ENCODE data around the gene SLC6A1.

SLC6A1 gene

DNA sequence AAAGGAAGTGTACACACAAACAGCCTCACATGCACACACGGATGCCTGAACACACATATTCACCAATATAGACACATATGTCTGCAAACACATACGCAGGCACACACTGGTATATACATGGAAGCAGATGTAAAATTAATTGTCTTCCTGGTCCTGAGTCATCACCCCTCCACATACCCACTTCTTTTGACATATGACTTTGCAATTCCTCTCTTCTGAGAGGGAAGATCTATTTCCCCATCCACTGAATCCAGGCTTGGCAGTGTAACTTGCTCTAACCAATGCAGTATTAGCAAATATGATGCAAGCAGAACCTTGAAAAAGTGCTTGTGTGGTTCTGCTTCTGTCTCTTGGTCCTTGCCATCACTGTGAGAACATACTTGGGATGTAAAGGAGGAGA lies 84.9 kb downstream of the SLC6A1 start:
- H3K27me3 ChIP-seq (ENCODE audit: insufficient read depth, low read depth, severe bottlenecking), result no peaks in the 10 kb centered on the region
- H3K36me3 ChIP-seq, result no peaks in the 10 kb centered on the region
- H3K27ac ChIP-seq, result no peak overlapping the region
- DNase-seq, result no peak
- no peak overlapping the region for H3K4me3 ChIP-seq (ENCODE audit: low read depth, low read length)
- no peaks in the 10 kb centered on the region for H3K9me3 ChIP-seq (ENCODE audit: severe bottlenecking)
- TF ChIP-seq, protein P1, sequence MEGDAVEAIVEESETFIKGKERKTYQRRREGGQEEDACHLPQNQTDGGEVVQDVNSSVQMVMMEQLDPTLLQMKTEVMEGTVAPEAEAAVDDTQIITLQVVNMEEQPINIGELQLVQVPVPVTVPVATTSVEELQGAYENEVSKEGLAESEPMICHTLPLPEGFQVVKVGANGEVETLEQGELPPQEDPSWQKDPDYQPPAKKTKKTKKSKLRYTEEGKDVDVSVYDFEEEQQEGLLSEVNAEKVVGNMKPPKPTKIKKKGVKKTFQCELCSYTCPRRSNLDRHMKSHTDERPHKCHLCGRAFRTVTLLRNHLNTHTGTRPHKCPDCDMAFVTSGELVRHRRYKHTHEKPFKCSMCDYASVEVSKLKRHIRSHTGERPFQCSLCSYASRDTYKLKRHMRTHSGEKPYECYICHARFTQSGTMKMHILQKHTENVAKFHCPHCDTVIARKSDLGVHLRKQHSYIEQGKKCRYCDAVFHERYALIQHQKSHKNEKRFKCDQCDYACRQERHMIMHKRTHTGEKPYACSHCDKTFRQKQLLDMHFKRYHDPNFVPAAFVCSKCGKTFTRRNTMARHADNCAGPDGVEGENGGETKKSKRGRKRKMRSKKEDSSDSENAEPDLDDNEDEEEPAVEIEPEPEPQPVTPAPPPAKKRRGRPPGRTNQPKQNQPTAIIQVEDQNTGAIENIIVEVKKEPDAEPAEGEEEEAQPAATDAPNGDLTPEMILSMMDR (IDR thresholded peaks at IDR 0.05; ENCODE audit: low read depth, low read length), result no peak

DNA sequence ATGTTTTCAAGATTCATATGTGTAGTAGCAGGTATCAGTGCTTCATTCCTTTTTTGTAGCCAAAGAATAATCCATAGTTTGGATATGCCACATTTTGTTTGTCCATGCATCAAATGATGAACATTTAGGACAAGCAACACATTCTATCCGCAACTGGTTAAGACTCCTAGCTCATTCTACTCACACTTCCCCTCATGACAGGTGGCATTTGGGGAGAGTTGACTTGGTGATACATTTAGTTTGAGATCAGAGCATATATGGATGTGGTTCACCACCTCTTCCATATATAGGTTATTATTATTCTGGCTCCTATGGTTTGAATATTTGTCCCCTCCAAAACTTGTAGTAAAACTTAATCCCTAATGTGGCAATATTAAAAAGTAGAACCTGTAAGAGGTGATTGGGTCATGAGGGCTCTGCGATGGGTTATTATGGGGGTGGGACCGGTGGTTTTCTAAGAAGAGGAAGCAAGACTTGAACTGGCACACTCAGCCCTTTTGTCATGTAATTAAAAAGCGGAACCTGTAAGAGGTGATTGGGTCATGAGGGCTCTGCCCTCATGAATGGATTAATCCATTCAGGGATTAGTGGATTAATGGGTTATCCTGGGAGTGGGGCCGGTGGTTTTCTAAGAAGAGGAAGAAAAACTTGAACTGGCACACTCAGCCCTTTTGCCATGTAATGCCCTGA lies 86.4 kb downstream of the SLC6A1 start:
- no peak for DNase-seq
- Histone ChIP-seq H3K27me3 (ENCODE audit: insufficient read depth, low read depth, severe bottlenecking) (no peaks in the 10 kb centered on the region), H3K27ac (no peak overlapping the region), H3K4me3 (ENCODE audit: low read depth, low read length) (no peak overlapping the region), H3K36me3 (no peaks in the 10 kb centered on the region), H3K9me3 (ENCODE audit: severe bottlenecking) (no peaks in the 10 kb centered on the region)
- TF ChIP-seq, protein P1 (IDR thresholded peaks at IDR 0.05; ENCODE audit: low read depth, low read length), result no peak

DNA sequence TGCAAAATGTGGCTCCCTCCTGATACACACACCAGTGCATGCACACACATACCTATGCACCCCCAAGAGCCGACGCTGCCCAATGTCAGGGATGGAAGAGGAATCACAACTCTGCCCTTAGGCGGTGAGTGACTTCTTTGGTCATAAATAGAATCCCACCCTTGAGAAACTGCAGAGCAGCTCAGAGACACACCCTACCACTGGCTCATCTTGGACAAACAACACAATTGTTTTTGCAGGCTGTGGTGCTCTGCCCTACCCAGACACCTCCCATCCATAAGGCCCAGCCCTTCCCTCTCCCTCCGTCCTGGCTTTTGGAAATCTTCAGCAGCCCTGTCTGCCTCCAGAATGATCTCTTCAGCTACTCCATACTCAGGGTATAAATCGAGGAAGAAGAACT lies 87.9 kb downstream of the SLC6A1 start:
- TF ChIP-seq, protein P1 (IDR thresholded peaks at IDR 0.05; ENCODE audit: low read depth, low read length), result no peak
- Histone ChIP-seq H3K36me3 (no peaks in the 10 kb centered on the region), H3K9me3 (ENCODE audit: severe bottlenecking) (no peaks in the 10 kb centered on the region), H3K27me3 (ENCODE audit: insufficient read depth, low read depth, severe bottlenecking) (no peaks in the 10 kb centered on the region), H3K4me3 (ENCODE audit: low read depth, low read length) (no peak overlapping the region), H3K27ac (no peak overlapping the region)
- DNase-seq, result no peak

DNA sequence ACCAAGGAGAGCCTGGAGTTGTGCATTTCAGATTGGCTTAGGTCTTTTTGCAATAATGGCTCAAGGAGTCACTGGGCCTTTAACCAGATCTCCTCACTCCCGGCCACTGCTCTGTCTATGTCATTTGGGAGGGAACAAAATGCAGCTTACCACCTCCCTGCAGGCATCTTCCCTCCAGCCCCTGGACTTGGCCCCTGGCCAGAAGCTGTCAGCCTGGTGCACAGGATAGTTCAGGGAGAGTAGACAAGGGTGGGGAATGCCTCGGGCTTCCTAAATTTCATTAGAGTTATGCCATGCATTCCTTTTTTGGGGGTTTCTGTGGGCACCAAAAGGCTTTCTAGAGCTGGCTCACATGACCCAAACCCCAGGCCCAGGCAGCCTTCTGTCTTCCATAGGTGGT lies 91.5 kb downstream of the SLC6A1 start:
- Histone ChIP-seq H3K4me3 (ENCODE audit: low read depth, low read length) (no peak overlapping the region), H3K9me3 (ENCODE audit: severe bottlenecking) (no peaks in the 10 kb centered on the region), H3K36me3 (no peaks in the 10 kb centered on the region), H3K27ac (no peak overlapping the region), H3K27me3 (ENCODE audit: insufficient read depth, low read depth, severe bottlenecking) (no peaks in the 10 kb centered on the region)
- no peak for DNase-seq
- TF ChIP-seq, protein P1 (IDR thresholded peaks at IDR 0.05; ENCODE audit: low read depth, low read length), result no peak

DNA sequence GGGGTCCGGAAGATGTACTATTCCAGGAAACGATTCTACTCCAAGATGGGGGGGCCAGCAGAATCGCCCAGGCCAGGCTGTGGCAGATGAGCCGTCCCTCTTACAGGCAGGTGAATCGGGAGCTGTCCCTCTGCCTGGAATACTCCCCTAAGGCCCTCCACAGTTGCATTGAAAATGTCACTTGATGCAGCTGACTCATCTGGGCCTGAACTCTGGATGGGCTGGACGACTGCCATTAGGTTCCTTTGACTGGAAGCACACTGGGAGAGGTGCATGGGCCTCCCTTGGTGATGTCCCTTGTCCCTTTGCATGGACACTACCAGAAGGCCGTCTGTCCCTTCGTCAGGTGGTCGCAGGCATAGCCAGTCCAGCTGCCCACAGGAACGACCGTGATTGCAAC lies 92.1 kb downstream of the SLC6A1 start:
- Histone ChIP-seq H3K27ac (no peak overlapping the region), H3K36me3 (no peaks in the 10 kb centered on the region), H3K27me3 (ENCODE audit: insufficient read depth, low read depth, severe bottlenecking) (no peaks in the 10 kb centered on the region), H3K4me3 (ENCODE audit: low read depth, low read length) (no peak overlapping the region), H3K9me3 (ENCODE audit: severe bottlenecking) (no peaks in the 10 kb centered on the region)
- no peak for DNase-seq
- TF ChIP-seq, protein P1 (IDR thresholded peaks at IDR 0.05; ENCODE audit: low read depth, low read length), result no peak
